DOHH2 (cell line): ENCODE data around the gene ZFPL1.

Source experiments
- EZH2phosphoT487 ChIP-seq: fragments of 200-600 bp; sonication (generic); IDR thresholded peaks from 2 replicates; pipeline ENCODE4 v1.6.1; 2017; ENCODE audit warnings: borderline replicate concordance, mild to moderate bottlenecking, antibody characterized with exemption, low read length, moderate library complexity, mixed read lengths
- TF ChIP-seq, protein P1 (sequence below): fragments of 200-600 bp; sonication (generic); IDR thresholded peaks from one replicate; pipeline ENCODE4 v1.5.1; 2014; ENCODE audit warnings: antibody characterized with exemption, mild to moderate bottlenecking, low read depth, low read length; ENCODE audit not compliant: poor library complexity, severe bottlenecking

DNA sequence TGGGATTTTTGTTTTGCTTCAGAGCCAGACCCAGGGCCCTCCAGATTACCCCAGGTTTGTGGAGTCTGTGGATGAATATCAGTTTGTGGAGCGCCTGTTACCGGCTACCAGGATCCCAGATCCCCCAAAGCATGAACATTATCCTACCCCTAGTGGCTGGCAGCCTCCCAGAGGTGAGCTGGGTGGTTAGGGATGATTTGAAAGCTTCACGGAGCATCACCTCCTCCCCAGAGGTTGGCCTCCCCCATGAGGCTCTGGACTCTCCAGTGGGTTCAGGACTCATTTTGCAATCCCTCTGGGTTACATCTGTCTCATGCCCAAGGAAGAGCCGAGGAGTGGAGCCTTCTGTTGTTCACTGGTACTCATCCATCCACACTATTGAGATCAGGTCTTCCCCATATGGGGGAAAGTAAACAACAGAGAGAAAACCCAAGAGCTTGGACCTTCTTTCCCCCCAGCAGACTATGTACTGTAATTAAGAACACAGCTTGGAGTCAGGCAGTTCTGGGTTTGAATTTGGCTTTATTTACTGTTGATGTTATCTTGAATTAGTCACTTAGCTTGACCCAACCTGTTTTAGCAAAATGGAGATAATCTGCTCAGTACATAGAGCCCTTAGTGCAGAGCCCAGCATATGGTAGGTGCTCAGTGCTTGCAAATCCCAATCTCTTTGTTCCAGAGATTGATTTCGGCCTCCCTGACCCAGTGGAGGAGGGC is 40.6 kb downstream of the ZFPL1 start:
- TF ChIP-seq, protein P1, sequence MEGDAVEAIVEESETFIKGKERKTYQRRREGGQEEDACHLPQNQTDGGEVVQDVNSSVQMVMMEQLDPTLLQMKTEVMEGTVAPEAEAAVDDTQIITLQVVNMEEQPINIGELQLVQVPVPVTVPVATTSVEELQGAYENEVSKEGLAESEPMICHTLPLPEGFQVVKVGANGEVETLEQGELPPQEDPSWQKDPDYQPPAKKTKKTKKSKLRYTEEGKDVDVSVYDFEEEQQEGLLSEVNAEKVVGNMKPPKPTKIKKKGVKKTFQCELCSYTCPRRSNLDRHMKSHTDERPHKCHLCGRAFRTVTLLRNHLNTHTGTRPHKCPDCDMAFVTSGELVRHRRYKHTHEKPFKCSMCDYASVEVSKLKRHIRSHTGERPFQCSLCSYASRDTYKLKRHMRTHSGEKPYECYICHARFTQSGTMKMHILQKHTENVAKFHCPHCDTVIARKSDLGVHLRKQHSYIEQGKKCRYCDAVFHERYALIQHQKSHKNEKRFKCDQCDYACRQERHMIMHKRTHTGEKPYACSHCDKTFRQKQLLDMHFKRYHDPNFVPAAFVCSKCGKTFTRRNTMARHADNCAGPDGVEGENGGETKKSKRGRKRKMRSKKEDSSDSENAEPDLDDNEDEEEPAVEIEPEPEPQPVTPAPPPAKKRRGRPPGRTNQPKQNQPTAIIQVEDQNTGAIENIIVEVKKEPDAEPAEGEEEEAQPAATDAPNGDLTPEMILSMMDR, result no peak
- no peak for TF ChIP-seq EZH2phosphoT487
